ENCODE data around the gene KCNJ9. TPM values are rescaled to one million over a fixed set of nuclear protein-coding genes. Genes with fewer than 3 reads are reported as not detected.

KCNJ9 gene
- total RNA-seq, 1 experiment from 2014 or later: 0.09 TPM

DNA sequence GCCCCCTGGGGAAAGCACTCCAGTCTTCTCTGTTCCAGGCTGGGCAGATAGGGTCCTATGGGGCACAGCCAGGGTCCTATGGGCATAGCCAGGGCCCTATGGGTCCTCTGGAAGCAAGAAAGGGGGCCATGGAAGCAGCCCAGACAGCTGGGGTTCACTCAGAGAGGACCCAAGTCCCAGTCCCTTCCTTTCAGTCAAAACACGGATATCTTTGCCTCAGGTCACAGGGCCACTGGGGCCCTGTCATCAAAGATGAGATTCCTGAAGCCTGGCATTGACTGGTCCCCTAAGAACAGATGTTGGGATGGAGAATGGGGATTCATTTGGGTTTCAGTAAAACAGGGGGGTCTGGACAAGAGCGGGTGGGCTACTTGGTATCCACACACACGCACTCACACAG lies 8.5 kb downstream of the KCNJ9 start:
- no CpG with 5 or more reads among the region's 3 CpGs for WGBS (ENCODE audit: extremely low coverage, insufficient read length, low lambda C conversion rate)
- H4K5ac ChIP-seq (ENCODE audit: insufficient read length, low read depth, low read length): no peak overlapping the region
- no peaks in the 10 kb centered on the region for H3K79me2 ChIP-seq (ENCODE audit: insufficient read depth, low read length)
- no peak overlapping the region for H4K8ac ChIP-seq (replicated peaks; ENCODE audit: insufficient read length, low read depth, low read length)
- peaks cover 9 to 13% of the 10 kb centered on the region in 2 experiments for H3K4me1 Mint-ChIP-seq
- H3K27me3 ChIP-seq (ENCODE audit: insufficient read depth, low read length): no peaks in the 10 kb centered on the region
- DNase-seq: no peak
- no peak overlapping the region for H2BK20ac ChIP-seq (ENCODE audit: low read depth, low read length, poor library complexity, severe bottlenecking)
- no peak overlapping the region for H4K91ac ChIP-seq (ENCODE audit: insufficient read length, low read depth, low read length)
- H2BK12ac ChIP-seq (ENCODE audit: insufficient read length, low read depth, low read length): no peak overlapping the region
- TF ChIP-seq, protein P1, sequence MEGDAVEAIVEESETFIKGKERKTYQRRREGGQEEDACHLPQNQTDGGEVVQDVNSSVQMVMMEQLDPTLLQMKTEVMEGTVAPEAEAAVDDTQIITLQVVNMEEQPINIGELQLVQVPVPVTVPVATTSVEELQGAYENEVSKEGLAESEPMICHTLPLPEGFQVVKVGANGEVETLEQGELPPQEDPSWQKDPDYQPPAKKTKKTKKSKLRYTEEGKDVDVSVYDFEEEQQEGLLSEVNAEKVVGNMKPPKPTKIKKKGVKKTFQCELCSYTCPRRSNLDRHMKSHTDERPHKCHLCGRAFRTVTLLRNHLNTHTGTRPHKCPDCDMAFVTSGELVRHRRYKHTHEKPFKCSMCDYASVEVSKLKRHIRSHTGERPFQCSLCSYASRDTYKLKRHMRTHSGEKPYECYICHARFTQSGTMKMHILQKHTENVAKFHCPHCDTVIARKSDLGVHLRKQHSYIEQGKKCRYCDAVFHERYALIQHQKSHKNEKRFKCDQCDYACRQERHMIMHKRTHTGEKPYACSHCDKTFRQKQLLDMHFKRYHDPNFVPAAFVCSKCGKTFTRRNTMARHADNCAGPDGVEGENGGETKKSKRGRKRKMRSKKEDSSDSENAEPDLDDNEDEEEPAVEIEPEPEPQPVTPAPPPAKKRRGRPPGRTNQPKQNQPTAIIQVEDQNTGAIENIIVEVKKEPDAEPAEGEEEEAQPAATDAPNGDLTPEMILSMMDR (conservative IDR thresholded peaks at IDR 0.05): no peak
- H3K9me3 Mint-ChIP-seq: no peaks in the 10 kb centered on the region
- no peaks in the 10 kb centered on the region for H3K9me3 ChIP-seq (ENCODE audit: control insufficient read depth, low read depth, low read length)
- no peak overlapping the region for H3K27ac ChIP-seq (ENCODE audit: insufficient read length, low read depth, low read length)
- no peak overlapping the region for H3K4me3 Mint-ChIP-seq
- H2BK5ac ChIP-seq (ENCODE audit: insufficient read length, low read length): no peak overlapping the region
- no peak overlapping the region for H3K9ac ChIP-seq (ENCODE audit: extremely low read depth, insufficient read length, low read length)
- H3K4ac ChIP-seq (ENCODE audit: low read depth, low read length): no peak overlapping the region
- no peak overlapping the region for H2BK15ac ChIP-seq (ENCODE audit: low read depth, low read length)
- no peaks in the 10 kb centered on the region for H3K79me1 ChIP-seq (ENCODE audit: insufficient read depth, low read depth, low read length, poor library complexity, severe bottlenecking)
- no peaks in the 10 kb centered on the region for H4K20me1 ChIP-seq (ENCODE audit: control insufficient read depth, insufficient read depth, insufficient read length)
- H3K4me2 ChIP-seq (ENCODE audit: insufficient read depth, insufficient read length, low read length): no peak overlapping the region
- H2AFZ ChIP-seq (ENCODE audit: low read length): no peak overlapping the region
- no peak overlapping the region for H3K56ac ChIP-seq (ENCODE audit: insufficient read length, low read depth, low read length)
- peaks cover 13 to 44% (median 40%) of the 10 kb centered on the region in 3 experiments for H3K36me3 Mint-ChIP-seq (ENCODE audit: insufficient read depth in 1 of 3, low read depth in 3 of 3)
- no peak overlapping the region for H3K27ac Mint-ChIP-seq
- H3T11ph ChIP-seq (ENCODE audit: low read length): no peak overlapping the region
- no peaks in the 10 kb centered on the region; the same call in 1 of the 2 replicates for H3K4me1 ChIP-seq (ENCODE audit: insufficient read depth, low read length)
- peaks cover 14% of the 10 kb centered on the region for H3K27me3 Mint-ChIP-seq (ENCODE audit: low read depth)
- H2BK120ac ChIP-seq (ENCODE audit: low read depth, low read length, poor library complexity, severe bottlenecking): no peak overlapping the region
- no peak overlapping the region for H3K18ac ChIP-seq (ENCODE audit: insufficient read length, low read depth, low read length)
- no peak overlapping the region for H3K14ac ChIP-seq (ENCODE audit: insufficient read depth, low read length)
- no peak overlapping the region for H2AK5ac ChIP-seq (ENCODE audit: insufficient read length, low read length)
- H3K23ac ChIP-seq (ENCODE audit: insufficient read length, low read depth, low read length): no peak overlapping the region
- H3K23me2 ChIP-seq (ENCODE audit: insufficient read length, low read depth, low read length, poor library complexity, severe bottlenecking): peaks cover 3% of the 10 kb centered on the region
